Tibial nerve (tissue), 4 donors: ENCODE measurements around the gene LSM2.

Source experiments
- CTCF ChIP-seq, 5 experiments: fragments of 200-600 bp in 3 of 5; fragments of 450-650 bp in 2 of 5; sonication (generic) in 3 of 5; IDR thresholded peaks; one replicate each; pipeline ENCODE4 v1.5.1; 2016 to 2019; ENCODE audit warnings: antibody characterized with exemption in 5 of 5, mild to moderate bottlenecking in 3 of 5, moderate library complexity in 2 of 5
- EP300 ChIP-seq, 2 donors: sonication (generic); formaldehyde crosslinking; IDR thresholded peaks; one replicate each; pipeline ENCODE4 v1.6.1; 2017; ENCODE audit warnings: antibody characterized with exemption in 2 of 2, mild to moderate bottlenecking in 1 of 2
- POLR2A ChIP-seq, 2 donors: fragments of 450-650 bp; IDR thresholded peaks; one replicate each; pipeline ENCODE4 v1.6.1; 2017; ENCODE audit warnings: antibody characterized with exemption in 2 of 2, mild to moderate bottlenecking in 2 of 2, moderate library complexity in 2 of 2

GRCh38 chr6:31775633-31776484 lies 30.9 kb downstream of the LSM2 start:
- TF ChIP-seq CTCF (IDR thresholded peaks at IDR 0.05), result no peak
- no peak for TF ChIP-seq EP300 (IDR thresholded peaks at IDR 0.05)
- no peak for TF ChIP-seq POLR2A (IDR thresholded peaks at IDR 0.05)
